Gastroesophageal sphincter (tissue), 4 donors: Measurements from ENCODE around the gene TK1. TPM values are rescaled to one million over a fixed set of nuclear protein-coding genes. Genes with fewer than 3 reads are reported as not detected.

Experiments used
- ATAC-seq: fragments of 150-250 bp; one replicate; pipeline ENCODE4 v1.9.1; 2016; ENCODE audit warnings: mild to moderate bottlenecking, moderate library complexity
- H3K27ac ChIP-seq, 4 donors: fragments of 200-600 bp; sonication (generic) in 3 of 4; 1 replicate in 3 of 4; 2 replicates in 1 of 4; pipeline ENCODE4 v1.5.1; 2016 to 2019
- H3K27me3 ChIP-seq: fragments of 200-600 bp; sonication (generic); one replicate; pipeline ENCODE4 v1.5.1; 2019
- H3K36me3 ChIP-seq, 2 donors: fragments of 200-600 bp; sonication (generic); one replicate each; pipeline ENCODE4 v1.5.1; 2019; ENCODE audit warnings: control low read depth in 1 of 2
- H3K4me1 ChIP-seq, 3 donors: fragments of 200-600 bp; sonication (generic); 1 replicate in 2 of 3; 2 replicates in 1 of 3; pipeline ENCODE4 v1.5.1; 2016 to 2019; ENCODE audit warnings: control low read depth in 2 of 3
- H3K4me3 ChIP-seq, 2 donors: fragments of 200-600 bp; sonication (generic); one replicate each; pipeline ENCODE4 v1.5.1; 2019; ENCODE audit warnings: mild to moderate bottlenecking in 1 of 2, moderate library complexity in 1 of 2
- H3K9me3 ChIP-seq, 3 donors: fragments of 200-600 bp; sonication (generic); one replicate each; pipeline ENCODE4 v1.5.1; 2017 to 2019; ENCODE audit warnings: control low read depth in 2 of 3
- CTCF ChIP-seq, 4 experiments: fragments of 200-600 bp in 2 of 4; fragments of 450-650 bp in 2 of 4; sonication (generic) in 1 of 4; IDR thresholded peaks; one replicate each; pipeline ENCODE4 v1.5.1; 2017 to 2019; ENCODE audit warnings: antibody characterized with exemption in 4 of 4, mild to moderate bottlenecking in 2 of 4, moderate library complexity in 2 of 4
- EP300 ChIP-seq: sonication (generic); formaldehyde crosslinking; IDR thresholded peaks from one replicate; pipeline ENCODE4 v1.6.1; 2017; ENCODE audit warnings: antibody characterized with exemption, mild to moderate bottlenecking
- POLR2A ChIP-seq, 2 donors: fragments of 450-650 bp; IDR thresholded peaks; one replicate each; pipeline ENCODE4 v1.6.1; 2017; ENCODE audit warnings: antibody characterized with exemption in 2 of 2, mild to moderate bottlenecking in 2 of 2, moderate library complexity in 1 of 2
- POLR2AphosphoS5 ChIP-seq: sonication (generic); formaldehyde crosslinking; IDR thresholded peaks from one replicate; pipeline ENCODE4 v1.6.1; 2017; ENCODE audit warnings: antibody characterized with exemption
- WGBS, 2 donors: methylation state at CpG; one replicate each; pipeline ENCODE4 v1.1.5; 2018; ENCODE audit warnings: low coverage in 1 of 2; 5-methylcytosine and 5-hydroxymethylcytosine counted together
- total RNA-seq, 4 donors: library from RNA; depleted of rRNA; stranded (reverse); fragments of >200 nt; gene quantifications; one replicate each; pipeline ENCODE4 v1.1.0, GENCODE V29; 2016

TK1 gene
- total RNA-seq, 4 donors from 2014 or later = 3.4 to 24.8 (median 12.1) TPM

GRCh38 chr17:78185981-78186691 is 716 bp downstream of the TK1 start:
- H3K4me1 ChIP-seq = peaks cover 5 to 78% (median 22%) of the 10 kb centered on the region in 3 donors
- H3K27me3 ChIP-seq = no peaks in the 10 kb centered on the region
- H3K27ac ChIP-seq = peak overlapping the region; percentile 40 to 84 (median 77)
- no peaks in the 10 kb centered on the region for H3K9me3 ChIP-seq
- peak overlapping the region; percentile 14 to 55 for H3K4me3 ChIP-seq
- 40 to 72% methylated on average over 3 to 8 of the region's 10 CpGs for WGBS, 2 donors
- peaks cover 0 to 5% of the 10 kb centered on the region in 2 donors for H3K36me3 ChIP-seq
- ATAC-seq = peak; percentile 14
- no peak for TF ChIP-seq CTCF (IDR thresholded peaks at IDR 0.05)
- no peak for TF ChIP-seq POLR2AphosphoS5
- no peak for TF ChIP-seq POLR2A (IDR thresholded peaks at IDR 0.05)
- no peak for TF ChIP-seq EP300

- TF ChIP-seq EP300 (no peak), CTCF (IDR thresholded peaks at IDR 0.05) (no peak), POLR2A (IDR thresholded peaks at IDR 0.05) (peak in 1 of 2 donors; percentile 19)
Observed at GRCh38 chr17:78184868-78185267, 2.0 kb downstream of the TK1 start.

GRCh38 chr17:78184351-78184750 is 2.5 kb downstream of the TK1 start:
- H3K36me3 ChIP-seq = no peaks in the 10 kb centered on the region
- WGBS, 2 donors = 13 to 25% methylated on average over 4 to 10 of the region's 10 CpGs
- no peaks in the 10 kb centered on the region for H3K27me3 ChIP-seq
- peaks cover 5 to 89% (median 31%) of the 10 kb centered on the region in 3 donors for H3K4me1 ChIP-seq
- ATAC-seq = no peak
- peak overlapping the region; percentile 11 to 84 (median 77) for H3K27ac ChIP-seq
- TF ChIP-seq CTCF (IDR thresholded peaks at IDR 0.05) (no peak), EP300 (no peak), POLR2A (IDR thresholded peaks at IDR 0.05) (no peak), POLR2AphosphoS5 (no peak)
- H3K9me3 ChIP-seq = no peaks in the 10 kb centered on the region
- no peak overlapping the region for H3K4me3 ChIP-seq

More at GRCh38 chr17:78184868-78185267, 2.0 kb downstream of the TK1 start:
- 44 to 63% methylated on average over 7 to 8 of the region's 9 CpGs for WGBS, 2 donors
- no peaks in the 10 kb centered on the region for H3K9me3 ChIP-seq
- H3K36me3 ChIP-seq = no peaks in the 10 kb centered on the region
- H3K27ac ChIP-seq = peak overlapping the region; percentile 40 to 84 (median 77)
- ATAC-seq = peak; percentile 26
- H3K27me3 ChIP-seq = no peaks in the 10 kb centered on the region
- peaks cover 5 to 84% (median 28%) of the 10 kb centered on the region in 3 donors for H3K4me1 ChIP-seq
- peak overlapping the region in 1 of 2 donors; percentile 55 for H3K4me3 ChIP-seq

- no peaks in the 10 kb centered on the region for H3K27me3 ChIP-seq
- peak overlapping the region; percentile 11 to 84 (median 77) for H3K27ac ChIP-seq
- H3K9me3 ChIP-seq = no peaks in the 10 kb centered on the region
- TF ChIP-seq POLR2A (IDR thresholded peaks at IDR 0.05) = no peak
- TF ChIP-seq EP300 = no peak
- no peak for TF ChIP-seq CTCF (IDR thresholded peaks at IDR 0.05)
- H3K4me3 ChIP-seq = no peak overlapping the region
- 67 to 89% methylated on average over 6 to 8 of the region's 12 CpGs for WGBS, 2 donors
- ATAC-seq = no peak
- H3K36me3 ChIP-seq = no peaks in the 10 kb centered on the region
- peaks cover 5 to 93% (median 31%) of the 10 kb centered on the region in 3 donors for H3K4me1 ChIP-seq
Observed at GRCh38 chr17:78183916-78184315, 2.9 kb downstream of the TK1 start.

- H3K27me3 ChIP-seq = no peaks in the 10 kb centered on the region
- ATAC-seq = no peak
- peaks cover 5 to 93% (median 26%) of the 10 kb centered on the region in 3 donors for H3K4me1 ChIP-seq
- no peaks in the 10 kb centered on the region for H3K9me3 ChIP-seq
- 90 to 93% methylated on average over 3 to 11 of the region's 13 CpGs for WGBS, 2 donors
- peak overlapping the region in 3 of 4 donors; percentile 77 to 84 (median 77) for H3K27ac ChIP-seq
- no peaks in the 10 kb centered on the region for H3K36me3 ChIP-seq
- H3K4me3 ChIP-seq = no peak overlapping the region
- TF ChIP-seq POLR2AphosphoS5 (no peak), CTCF (IDR thresholded peaks at IDR 0.05) (no peak), EP300 (no peak), POLR2A (IDR thresholded peaks at IDR 0.05) (no peak)
Observed at GRCh38 chr17:78182504-78182903, 4.3 kb downstream of the TK1 start.
